Measurements from ENCODE around the gene CD6.
"Not testable (repeated sequence)": the region's sequence is repeated elsewhere in the genome, so short reads cannot be mapped to it uniquely, and the experiment has no call there.

Gene CD6

DNA sequence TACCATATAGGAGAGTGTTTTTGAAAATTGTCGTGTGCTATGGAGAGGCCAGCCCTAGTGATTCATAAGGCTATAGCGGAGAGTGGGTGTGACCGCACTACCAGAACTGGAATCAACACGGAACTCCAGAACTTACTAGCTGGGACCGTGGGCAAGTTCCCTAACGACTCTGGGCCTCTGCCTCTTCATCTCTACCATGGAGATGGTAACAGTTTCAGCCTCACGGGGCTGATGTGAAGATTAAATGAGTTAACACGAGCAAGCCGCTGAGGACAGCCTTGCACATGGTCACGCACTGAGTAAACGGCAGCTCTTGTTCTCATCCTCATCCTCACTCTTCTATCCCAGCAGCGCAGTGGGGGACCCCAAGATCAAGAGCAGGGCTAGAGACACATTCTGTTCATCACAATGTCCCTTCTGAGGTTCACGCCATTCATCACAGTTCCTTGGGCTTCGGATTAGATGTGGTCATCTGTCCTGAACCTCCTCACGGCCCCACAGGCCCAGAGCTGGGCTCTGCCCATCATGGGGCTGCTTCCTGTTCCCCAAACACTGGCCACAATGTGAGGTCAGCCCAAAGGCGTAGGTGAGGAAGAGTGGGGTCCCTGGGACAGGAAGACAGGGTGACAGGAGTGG, 83.6 kb downstream of the CD6 start:
- no peaks in the 10 kb centered on the region for H3K9me3 ChIP-seq (ENCODE audit: low read length)
- H3K4me1 ChIP-seq (ENCODE audit: insufficient read depth, low read length) = no peaks in the 10 kb centered on the region
- no peak overlapping the region for H3K27ac ChIP-seq (ENCODE audit: low read depth, low read length)
- no peaks in the 10 kb centered on the region for H3K36me3 ChIP-seq (ENCODE audit: insufficient read depth, low read length)
- no peaks in the 10 kb centered on the region for H3K27me3 ChIP-seq (ENCODE audit: control insufficient read depth in 1 of 2, insufficient read depth in 2 of 2, low read length in 2 of 2)
- no peak overlapping the region for H3K9ac ChIP-seq (ENCODE audit: low read length)
- H3K4me3 ChIP-seq (ENCODE audit: low read depth in 1 of 2, low read length in 2 of 2) = no peak overlapping the region

GRCh38 chr11:61055776-61056175, 84.3 kb downstream of the CD6 start:
- Histone ChIP-seq H3K9ac (ENCODE audit: low read length) (no peak overlapping the region), H3K36me3 (ENCODE audit: insufficient read depth, low read length) (no peaks in the 10 kb centered on the region), H3K27ac (ENCODE audit: low read depth, low read length) (no peak overlapping the region), H3K4me1 (ENCODE audit: insufficient read depth, low read length) (no peaks in the 10 kb centered on the region), H3K4me3 (ENCODE audit: low read depth in 1 of 2, low read length in 2 of 2) (no peak overlapping the region), H3K9me3 (ENCODE audit: low read length) (no peaks in the 10 kb centered on the region), H3K27me3 (ENCODE audit: control insufficient read depth in 1 of 2, insufficient read depth in 2 of 2, low read length in 2 of 2) (no peaks in the 10 kb centered on the region)

- Histone ChIP-seq H3K36me3 (ENCODE audit: insufficient read depth, low read length) (no peaks in the 10 kb centered on the region), H3K27ac (ENCODE audit: low read depth, low read length) (no peak overlapping the region), H3K9me3 (ENCODE audit: low read length) (no peaks in the 10 kb centered on the region)
Measured at GRCh38 chr11:61056571-61056970, 85.1 kb downstream of the CD6 start.

DNA sequence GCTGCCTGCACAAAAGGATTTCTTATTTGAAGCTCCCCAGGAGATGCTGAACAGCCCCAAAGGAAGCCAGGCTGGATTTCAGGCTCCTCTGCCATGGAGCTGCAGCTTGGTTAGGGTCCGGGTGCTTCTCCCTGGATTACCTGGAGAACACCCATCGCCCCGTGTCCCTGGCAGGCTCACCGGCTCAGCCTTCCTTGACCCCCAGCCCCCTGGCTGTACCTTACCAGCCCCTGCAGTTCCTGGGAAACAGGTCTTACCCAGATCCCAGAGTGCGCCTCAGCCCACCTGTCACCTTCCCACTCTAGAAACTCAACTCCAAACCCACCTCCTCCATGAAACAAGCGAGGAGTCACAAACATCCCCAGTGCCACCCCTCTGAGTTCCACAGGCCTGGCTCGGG, 85.5 kb downstream of the CD6 start:
- H3K36me3 ChIP-seq (ENCODE audit: insufficient read depth, low read length) = no peaks in the 10 kb centered on the region
- H3K9me3 ChIP-seq (ENCODE audit: low read length) = no peaks in the 10 kb centered on the region
- no peaks in the 10 kb centered on the region for H3K27me3 ChIP-seq (ENCODE audit: control insufficient read depth in 1 of 2, insufficient read depth in 2 of 2, low read length in 2 of 2)

More at GRCh38 chr11:61056571-61056970, 85.1 kb downstream of the CD6 start:
- no peak overlapping the region for H3K9ac ChIP-seq (ENCODE audit: low read length)
- H3K4me1 ChIP-seq (ENCODE audit: insufficient read depth, low read length) = no peaks in the 10 kb centered on the region
- H3K27me3 ChIP-seq (ENCODE audit: control insufficient read depth in 1 of 2, insufficient read depth in 2 of 2, low read length in 2 of 2) = no peaks in the 10 kb centered on the region
- no peak overlapping the region for H3K4me3 ChIP-seq (ENCODE audit: low read depth in 1 of 2, low read length in 2 of 2)

GRCh38 chr11:61057615-61058014, 86.1 kb downstream of the CD6 start:
- H3K36me3 ChIP-seq (ENCODE audit: insufficient read depth, low read length) = no peaks in the 10 kb centered on the region
- H3K27ac ChIP-seq (ENCODE audit: low read depth, low read length) = no peak overlapping the region
- H3K27me3 ChIP-seq (ENCODE audit: control insufficient read depth in 1 of 2, insufficient read depth in 2 of 2, low read length in 2 of 2) = no peaks in the 10 kb centered on the region
- no peak overlapping the region for H3K9ac ChIP-seq (ENCODE audit: low read length)
- H3K4me3 ChIP-seq (ENCODE audit: low read depth in 1 of 2, low read length in 2 of 2) = no peak overlapping the region
- H3K4me1 ChIP-seq (ENCODE audit: insufficient read depth, low read length) = no peaks in the 10 kb centered on the region
- H3K9me3 ChIP-seq (ENCODE audit: low read length) = no peaks in the 10 kb centered on the region

More for the DNA sequence above, 85.5 kb downstream of the CD6 start:
- no peaks in the 10 kb centered on the region for H3K4me1 ChIP-seq (ENCODE audit: insufficient read depth, low read length)
- no peak overlapping the region for H3K4me3 ChIP-seq (ENCODE audit: low read depth in 1 of 2, low read length in 2 of 2)
- no peak overlapping the region for H3K27ac ChIP-seq (ENCODE audit: low read depth, low read length)
- no peak overlapping the region for H3K9ac ChIP-seq (ENCODE audit: low read length)

GRCh38 chr11:61058583-61059259, 87.2 kb downstream of the CD6 start:
- Histone ChIP-seq H3K9me3 (ENCODE audit: low read length) (no peaks in the 10 kb centered on the region), H3K27me3 (ENCODE audit: control insufficient read depth in 1 of 2, insufficient read depth in 2 of 2, low read length in 2 of 2) (no peaks in the 10 kb centered on the region), H3K4me3 (ENCODE audit: low read depth in 1 of 2, low read length in 2 of 2) (no peak overlapping the region), H3K27ac (ENCODE audit: low read depth, low read length) (no peak overlapping the region), H3K36me3 (ENCODE audit: insufficient read depth, low read length) (no peaks in the 10 kb centered on the region), H3K4me1 (ENCODE audit: insufficient read depth, low read length) (no peaks in the 10 kb centered on the region), H3K9ac (ENCODE audit: low read length) (no peak overlapping the region)

DNA sequence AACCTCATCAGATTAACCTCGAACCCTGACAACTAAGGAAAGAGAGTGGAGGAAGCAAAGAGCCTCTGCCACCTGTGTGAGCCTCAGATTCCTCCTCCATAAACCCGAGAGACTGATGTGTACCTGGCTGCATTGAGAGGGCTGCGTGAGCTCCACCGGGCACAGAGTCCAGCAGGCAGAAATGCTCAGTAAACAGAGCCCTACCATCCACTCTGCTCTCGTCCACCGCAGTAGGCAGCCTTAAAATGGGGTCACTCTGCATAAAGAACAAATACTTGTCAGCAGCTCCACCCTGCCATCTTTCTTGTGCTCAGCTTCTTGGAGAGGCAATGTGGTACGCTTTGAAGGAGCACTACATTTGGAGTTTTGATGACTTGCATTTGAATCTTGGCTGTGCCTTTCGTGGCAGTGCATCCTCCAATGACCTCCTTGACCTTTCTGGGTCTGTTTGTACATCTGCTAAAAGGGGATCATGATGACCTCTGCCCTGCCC, 87.8 kb downstream of the CD6 start:
- H3K4me3 ChIP-seq (ENCODE audit: low read depth in 1 of 2, low read length in 2 of 2) = no peak overlapping the region
- H3K9me3 ChIP-seq (ENCODE audit: low read length) = no peaks in the 10 kb centered on the region
- no peak overlapping the region for H3K27ac ChIP-seq (ENCODE audit: low read depth, low read length)
- no peaks in the 10 kb centered on the region for H3K27me3 ChIP-seq (ENCODE audit: control insufficient read depth in 1 of 2, insufficient read depth in 2 of 2, low read length in 2 of 2)
- H3K36me3 ChIP-seq (ENCODE audit: insufficient read depth, low read length) = no peaks in the 10 kb centered on the region
- H3K9ac ChIP-seq (ENCODE audit: low read length) = no peak overlapping the region
- H3K4me1 ChIP-seq (ENCODE audit: insufficient read depth, low read length) = no peaks in the 10 kb centered on the region

DNA sequence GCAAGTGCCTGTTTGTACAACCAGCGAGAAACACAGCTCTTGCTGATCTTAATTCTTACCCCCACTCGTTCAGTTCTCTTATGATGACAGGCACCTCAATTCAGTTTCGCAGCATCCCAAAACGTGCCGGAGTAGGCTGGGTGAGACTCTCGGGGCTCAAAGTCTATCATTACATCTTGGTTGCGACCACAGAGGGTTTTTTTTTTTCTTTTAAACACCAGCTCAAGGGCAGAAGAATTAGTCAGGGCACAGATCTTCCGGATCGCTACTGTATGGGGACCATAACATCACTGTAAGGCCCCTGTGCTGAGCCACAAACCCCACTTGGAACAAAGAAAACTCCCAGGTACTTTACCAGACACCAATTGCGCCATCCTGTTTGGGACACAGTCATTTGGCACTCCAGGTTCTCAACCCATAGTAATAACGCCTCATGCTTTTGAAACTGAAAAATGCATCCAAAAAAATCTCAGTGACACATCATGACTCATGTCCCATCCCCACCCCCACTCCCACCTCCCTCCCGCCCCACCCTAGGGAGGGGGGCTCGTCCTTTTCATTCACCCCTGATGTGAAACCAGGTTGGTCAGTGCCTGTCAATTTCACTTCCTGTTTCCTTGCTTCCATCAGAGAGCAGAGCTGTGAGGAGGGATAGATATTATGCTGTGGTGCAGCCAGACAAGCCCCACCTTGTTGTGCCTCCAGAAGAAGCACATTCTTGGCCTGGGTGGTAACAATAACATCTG, 89.8 kb downstream of the CD6 start:
- Histone ChIP-seq H3K27ac (ENCODE audit: low read depth, low read length) (no peak overlapping the region), H3K4me1 (ENCODE audit: insufficient read depth, low read length) (no peaks in the 10 kb centered on the region), H3K4me3 (ENCODE audit: low read depth in 1 of 2, low read length in 2 of 2) (no peak overlapping the region), H3K9ac (ENCODE audit: low read length) (no peak overlapping the region), H3K27me3 (ENCODE audit: control insufficient read depth in 1 of 2, insufficient read depth in 2 of 2, low read length in 2 of 2) (no peaks in the 10 kb centered on the region), H3K36me3 (ENCODE audit: insufficient read depth, low read length) (no peaks in the 10 kb centered on the region), H3K9me3 (ENCODE audit: low read length) (no peaks in the 10 kb centered on the region)

GRCh38 chr11:61062181-61062930, 90.9 kb downstream of the CD6 start:
- H3K9me3 ChIP-seq (ENCODE audit: low read length) = no peaks in the 10 kb centered on the region
- H3K4me3 ChIP-seq (ENCODE audit: low read depth in 1 of 2, low read length in 2 of 2) = no peak overlapping the region
- H3K27me3 ChIP-seq (ENCODE audit: control insufficient read depth in 1 of 2, insufficient read depth in 2 of 2, low read length in 2 of 2) = no peaks in the 10 kb centered on the region
- H3K9ac ChIP-seq (ENCODE audit: low read length) = no peak overlapping the region
- H3K4me1 ChIP-seq (ENCODE audit: insufficient read depth, low read length) = no peaks in the 10 kb centered on the region
- no peaks in the 10 kb centered on the region for H3K36me3 ChIP-seq (ENCODE audit: insufficient read depth, low read length)
- no peak overlapping the region for H3K27ac ChIP-seq (ENCODE audit: low read depth, low read length)

GRCh38 chr11:61065236-61065635, 93.8 kb downstream of the CD6 start:
- H3K27me3 ChIP-seq (ENCODE audit: control insufficient read depth in 1 of 2, insufficient read depth in 2 of 2, low read length in 2 of 2); H3K36me3 ChIP-seq (ENCODE audit: insufficient read depth, low read length); H3K9me3 ChIP-seq (ENCODE audit: low read length); H3K27ac ChIP-seq (ENCODE audit: low read depth, low read length); H3K4me1 ChIP-seq (ENCODE audit: insufficient read depth, low read length); H3K9ac ChIP-seq (ENCODE audit: low read length); H3K4me3 ChIP-seq (ENCODE audit: low read depth in 1 of 2, low read length in 2 of 2): not testable (repeated sequence)

GRCh38 chr11:61065955-61066638, 94.6 kb downstream of the CD6 start:
- H3K4me3 ChIP-seq (ENCODE audit: low read depth in 1 of 2, low read length in 2 of 2) = no peak overlapping the region
- no peak overlapping the region for H3K27ac ChIP-seq (ENCODE audit: low read depth, low read length)
- no peaks in the 10 kb centered on the region for H3K36me3 ChIP-seq (ENCODE audit: insufficient read depth, low read length)
- H3K9me3 ChIP-seq (ENCODE audit: low read length) = no peaks in the 10 kb centered on the region
- H3K9ac ChIP-seq (ENCODE audit: low read length) = no peak overlapping the region
- H3K4me1 ChIP-seq (ENCODE audit: insufficient read depth, low read length) = no peaks in the 10 kb centered on the region
- H3K27me3 ChIP-seq (ENCODE audit: control insufficient read depth in 1 of 2, insufficient read depth in 2 of 2, low read length in 2 of 2) = no peaks in the 10 kb centered on the region

Data from muscle layer of colon (tissue), 2 donors.